Mesendoderm (in vitro differentiated cells): ENCODE data around the gene CTNND2.
A peak's percentile ranks its signal among the peaks of the same experiment; 100 is the strongest.

Experiments used
- DNase-seq: peaks from one replicate; pipeline ENCODE4 v3.0.0; 2013
- H2AK5ac ChIP-seq: 2 replicates; pipeline ENCODE4 v1.6.1; 2013; ENCODE audit warnings: low read length, inconsistent platforms
- H2BK120ac ChIP-seq: 2 replicates; pipeline ENCODE4 v1.6.1; 2013; ENCODE audit warnings: low read depth, mild to moderate bottlenecking, low read length, moderate library complexity, mixed read lengths
- H2BK15ac ChIP-seq: replicated peaks from 2 replicates; pipeline ENCODE4 v1.6.1; 2013; ENCODE audit warnings: low read depth, mild to moderate bottlenecking, moderate library complexity
- H2BK5ac ChIP-seq: 2 replicates; pipeline ENCODE4 v1.6.1; 2013; ENCODE audit warnings: low read length, inconsistent platforms
- H3K18ac ChIP-seq: 2 replicates; pipeline ENCODE4 v1.6.1; 2013; ENCODE audit warnings: mild to moderate bottlenecking, low read length, mixed read lengths
- H3K23ac ChIP-seq: one replicate; pipeline ENCODE4 v1.6.1; 2013; ENCODE audit warnings: low read length
- H3K27ac ChIP-seq: 2 replicates; pipeline ENCODE4 v1.5.1; 2013; ENCODE audit warnings: low read depth, mild to moderate bottlenecking, inconsistent platforms, low read length, moderate library complexity
- H3K27me3 ChIP-seq: 2 replicates; pipeline ENCODE4 v1.6.1; 2013; ENCODE audit warnings: low read length, control low read depth, mild to moderate bottlenecking, inconsistent platforms; ENCODE audit not compliant: insufficient read depth, poor library complexity
- H3K36me3 ChIP-seq: 2 replicates; pipeline ENCODE4 v1.6.1; 2013; ENCODE audit warnings: low read length, inconsistent platforms; ENCODE audit not compliant: control insufficient read depth, insufficient read depth
- H3K4ac ChIP-seq: one replicate; pipeline ENCODE4 v1.6.1; 2013; ENCODE audit warnings: low read depth, mild to moderate bottlenecking, low read length, moderate library complexity
- H3K4me1 ChIP-seq: 2 replicates; pipeline ENCODE4 v1.6.1; 2013; ENCODE audit warnings: low read depth, low read length, inconsistent platforms; ENCODE audit not compliant: control insufficient read depth
- H3K4me2 ChIP-seq: 2 replicates; pipeline ENCODE4 v1.6.1; 2013; ENCODE audit warnings: low read length
- H3K4me3 ChIP-seq: 2 replicates; pipeline ENCODE4 v1.5.1; 2013; ENCODE audit warnings: mild to moderate bottlenecking, low read length
- H3K56ac ChIP-seq: one replicate; pipeline ENCODE4 v1.6.1; 2013; ENCODE audit warnings: low read length
- H3K79me1 ChIP-seq: 2 replicates; pipeline ENCODE4 v1.6.1; 2013; ENCODE audit warnings: low read length, inconsistent platforms
- H3K79me2 ChIP-seq: 2 replicates; pipeline ENCODE4 v1.6.1; 2013; ENCODE audit warnings: mild to moderate bottlenecking, low read length; ENCODE audit not compliant: control insufficient read depth, insufficient read depth
- H3K9ac ChIP-seq: 2 replicates; pipeline ENCODE4 v1.6.1; 2013; ENCODE audit warnings: low read length, inconsistent platforms
- H4K5ac ChIP-seq: one replicate; pipeline ENCODE4 v1.6.1; 2013; ENCODE audit warnings: low read length
- H4K8ac ChIP-seq: one replicate; pipeline ENCODE4 v1.6.1; 2013; ENCODE audit warnings: low read depth, mild to moderate bottlenecking, control low read depth, low read length, moderate library complexity
- WGBS: extraction: QIAGEN DNeasy Blood & Tissue Kit; methylation state at CpG from one replicate; pipeline ENCODE4 v1.1.7; 2013; ENCODE audit warnings: low lambda C conversion rate, missing lambda C conversion rate; ENCODE audit not compliant: insufficient coverage; ENCODE audit errors: extremely low coverage; 5-methylcytosine and 5-hydroxymethylcytosine counted together

Gene CTNND2

GRCh38 chr5:11890777-11891176 lies 13.5 kb downstream of the CTNND2 start:
- no CpG with 5 or more reads among the region's 3 CpGs for WGBS
- H4K5ac ChIP-seq: no peak overlapping the region
- DNase-seq: peak; percentile 67
- H3K4me2 ChIP-seq: no peak overlapping the region
- no peak overlapping the region for H3K18ac ChIP-seq
- H2BK120ac ChIP-seq: no peak overlapping the region
- no peak overlapping the region for H2BK5ac ChIP-seq
- no peaks in the 10 kb centered on the region for H3K79me2 ChIP-seq
- H3K4me3 ChIP-seq: no peak overlapping the region
- H3K9ac ChIP-seq: no peak overlapping the region
- H4K8ac ChIP-seq: no peak overlapping the region
- H3K4ac ChIP-seq: no peak overlapping the region
- H2BK15ac ChIP-seq: no peak overlapping the region
- H3K27me3 ChIP-seq: no peaks in the 10 kb centered on the region
- H3K23ac ChIP-seq: no peak overlapping the region
- no peaks in the 10 kb centered on the region for H3K79me1 ChIP-seq
- H3K56ac ChIP-seq: no peak overlapping the region
- no peaks in the 10 kb centered on the region for H3K4me1 ChIP-seq
- no peaks in the 10 kb centered on the region for H3K36me3 ChIP-seq
- H3K27ac ChIP-seq: no peak overlapping the region
- no peak overlapping the region for H2AK5ac ChIP-seq

- Histone ChIP-seq H3K4me1 (no peaks in the 10 kb centered on the region), H4K8ac (no peak overlapping the region), H4K5ac (no peak overlapping the region), H3K27me3 (no peaks in the 10 kb centered on the region), H3K36me3 (no peaks in the 10 kb centered on the region), H3K4me3 (no peak overlapping the region), H3K79me1 (no peaks in the 10 kb centered on the region), H2BK5ac (no peak overlapping the region), H2BK15ac (no peak overlapping the region), H2BK120ac (no peak overlapping the region), H3K79me2 (no peaks in the 10 kb centered on the region), H3K4ac (no peak overlapping the region), H2AK5ac (no peak overlapping the region), H3K9ac (no peak overlapping the region), H3K4me2 (no peak overlapping the region), H3K56ac (no peak overlapping the region), H3K18ac (no peak overlapping the region), H3K23ac (no peak overlapping the region), H3K27ac (no peak overlapping the region)
- no peak for DNase-seq
- WGBS: no CpG with 5 or more reads among the region's 4 CpGs
Observed at GRCh38 chr5:11888221-11888620, 16.0 kb downstream of the CTNND2 start.

- Histone ChIP-seq H3K79me1 (no peaks in the 10 kb centered on the region), H3K23ac (no peak overlapping the region), H3K56ac (no peak overlapping the region), H3K79me2 (no peaks in the 10 kb centered on the region), H3K4ac (no peak overlapping the region), H4K8ac (no peak overlapping the region), H4K5ac (no peak overlapping the region), H2AK5ac (no peak overlapping the region), H2BK5ac (no peak overlapping the region), H3K4me2 (no peak overlapping the region), H3K4me1 (no peaks in the 10 kb centered on the region), H2BK15ac (no peak overlapping the region), H3K36me3 (no peaks in the 10 kb centered on the region), H3K27me3 (no peaks in the 10 kb centered on the region), H3K9ac (no peak overlapping the region), H3K4me3 (no peak overlapping the region), H3K18ac (no peak overlapping the region), H3K27ac (no peak overlapping the region), H2BK120ac (no peak overlapping the region)
- no peak for DNase-seq
- WGBS: no CpG with 5 or more reads among the region's 7 CpGs
Observed at GRCh38 chr5:11878814-11879213, 25.4 kb downstream of the CTNND2 start.

GRCh38 chr5:11873587-11873986 lies 30.7 kb downstream of the CTNND2 start:
- Histone ChIP-seq H3K4ac (no peak overlapping the region), H2BK5ac (no peak overlapping the region), H4K5ac (no peak overlapping the region), H3K79me2 (no peaks in the 10 kb centered on the region), H2BK120ac (no peak overlapping the region), H3K18ac (no peak overlapping the region), H3K36me3 (no peaks in the 10 kb centered on the region), H2BK15ac (no peak overlapping the region), H4K8ac (no peak overlapping the region), H3K4me3 (no peak overlapping the region), H3K9ac (no peak overlapping the region), H3K23ac (no peak overlapping the region), H3K27me3 (no peaks in the 10 kb centered on the region), H3K27ac (no peak overlapping the region), H3K4me2 (no peak overlapping the region), H3K79me1 (no peaks in the 10 kb centered on the region), H3K56ac (no peak overlapping the region), H2AK5ac (no peak overlapping the region), H3K4me1 (no peaks in the 10 kb centered on the region)
- WGBS: no CpG with 5 or more reads among the region's 4 CpGs
- no peak for DNase-seq

GRCh38 chr5:11869203-11869602 lies 35.0 kb downstream of the CTNND2 start:
- Histone ChIP-seq H3K79me1 (no peaks in the 10 kb centered on the region), H3K4me2 (no peak overlapping the region), H2BK5ac (no peak overlapping the region), H4K5ac (no peak overlapping the region), H2BK15ac (no peak overlapping the region), H2BK120ac (no peak overlapping the region), H3K36me3 (no peaks in the 10 kb centered on the region), H3K4me3 (no peak overlapping the region), H3K27ac (no peak overlapping the region), H3K4ac (no peak overlapping the region), H3K79me2 (no peaks in the 10 kb centered on the region), H2AK5ac (no peak overlapping the region), H3K9ac (no peak overlapping the region), H3K18ac (no peak overlapping the region), H3K23ac (no peak overlapping the region), H3K27me3 (no peaks in the 10 kb centered on the region), H4K8ac (no peak overlapping the region), H3K4me1 (no peaks in the 10 kb centered on the region), H3K56ac (no peak overlapping the region)
- no peak for DNase-seq
- WGBS: no CpG with 5 or more reads among the region's 1 CpG

GRCh38 chr5:11863911-11864310 lies 40.3 kb downstream of the CTNND2 start:
- Histone ChIP-seq H2BK15ac (no peak overlapping the region), H3K36me3 (no peaks in the 10 kb centered on the region)

More at GRCh38 chr5:11863911-11864310, 40.3 kb downstream of the CTNND2 start:
- H3K4ac ChIP-seq: no peak overlapping the region
- no CpG with 5 or more reads among the region's 10 CpGs for WGBS
- no peak for DNase-seq
- H3K27ac ChIP-seq: no peak overlapping the region
- no peak overlapping the region for H3K18ac ChIP-seq
- no peak overlapping the region for H4K8ac ChIP-seq
- no peak overlapping the region for H3K4me3 ChIP-seq
- no peaks in the 10 kb centered on the region for H3K27me3 ChIP-seq
- no peaks in the 10 kb centered on the region for H3K79me1 ChIP-seq
- H2BK5ac ChIP-seq: no peak overlapping the region
- H4K5ac ChIP-seq: no peak overlapping the region
- H3K4me2 ChIP-seq: no peak overlapping the region
- H3K56ac ChIP-seq: no peak overlapping the region
- H2AK5ac ChIP-seq: no peak overlapping the region
- no peaks in the 10 kb centered on the region for H3K79me2 ChIP-seq
- no peak overlapping the region for H3K23ac ChIP-seq
- H2BK120ac ChIP-seq: no peak overlapping the region
- no peaks in the 10 kb centered on the region for H3K4me1 ChIP-seq
- H3K9ac ChIP-seq: no peak overlapping the region
